H1 (cell line): ENCODE results near the gene SMTN.

Experiments used
- ATF3 ChIP-seq: IDR thresholded peaks from 2 replicates; pipeline ENCODE4 v1.6.1; 2011; ENCODE audit warnings: low read depth, mild to moderate bottlenecking, low read length; ENCODE audit not compliant: insufficient read depth
- CHD7 ChIP-seq: fragments of 300-600 bp; sonication (generic); IDR thresholded peaks from 2 replicates; pipeline ENCODE4 v1.7.1; 2012; ENCODE audit warnings: low read length, moderate library complexity, mild to moderate bottlenecking, inconsistent platforms; ENCODE audit not compliant: insufficient replicate concordance
- EZH2 ChIP-seq: fragments of 200-600 bp; sonication (generic); IDR thresholded peaks from 2 replicates; pipeline ENCODE4 v1.7.1; 2012; ENCODE audit warnings: low read depth, mild to moderate bottlenecking, moderate library complexity, low read length, inconsistent platforms; ENCODE audit not compliant: severe bottlenecking
- JUND ChIP-seq: IDR thresholded peaks from 2 replicates; pipeline ENCODE4 v1.6.1; 2011; ENCODE audit warnings: mild to moderate bottlenecking, improper control_type of control experiment, low read length
- POLR2AphosphoS5 ChIP-seq: IDR thresholded peaks from 2 replicates; pipeline ENCODE4 v1.6.1; 2011; ENCODE audit warnings: low read depth, low read length
- SIRT6 ChIP-seq: IDR thresholded peaks from one replicate; pipeline ENCODE4 v1.7.1; 2012; ENCODE audit warnings: low read length, inconsistent platforms
- TAF1 ChIP-seq: IDR thresholded peaks from 2 replicates; pipeline ENCODE4 v1.6.1; 2011; ENCODE audit warnings: mild to moderate bottlenecking, low read depth, low read length
- TBP ChIP-seq: IDR thresholded peaks from 2 replicates; pipeline ENCODE4 v1.6.1; 2011; ENCODE audit warnings: low read depth, low read length, improper control_type of control experiment
- TF ChIP-seq, protein P1 (sequence below), 3 experiments: IDR thresholded peaks; 1 replicate in 2 of 3; 2 replicates in 1 of 3; pipeline versions ENCODE4 v1.5.1 to v1.6.1; 2011; ENCODE audit warnings: low read length in 3 of 3, mild to moderate bottlenecking in 3 of 3, inconsistent platforms in 2 of 3, low read depth in 1 of 3, moderate library complexity in 1 of 3; ENCODE audit not compliant: insufficient read depth in 1 of 3; ENCODE audit errors: control extremely low read depth in 1 of 3

- TF ChIP-seq, protein P1, sequence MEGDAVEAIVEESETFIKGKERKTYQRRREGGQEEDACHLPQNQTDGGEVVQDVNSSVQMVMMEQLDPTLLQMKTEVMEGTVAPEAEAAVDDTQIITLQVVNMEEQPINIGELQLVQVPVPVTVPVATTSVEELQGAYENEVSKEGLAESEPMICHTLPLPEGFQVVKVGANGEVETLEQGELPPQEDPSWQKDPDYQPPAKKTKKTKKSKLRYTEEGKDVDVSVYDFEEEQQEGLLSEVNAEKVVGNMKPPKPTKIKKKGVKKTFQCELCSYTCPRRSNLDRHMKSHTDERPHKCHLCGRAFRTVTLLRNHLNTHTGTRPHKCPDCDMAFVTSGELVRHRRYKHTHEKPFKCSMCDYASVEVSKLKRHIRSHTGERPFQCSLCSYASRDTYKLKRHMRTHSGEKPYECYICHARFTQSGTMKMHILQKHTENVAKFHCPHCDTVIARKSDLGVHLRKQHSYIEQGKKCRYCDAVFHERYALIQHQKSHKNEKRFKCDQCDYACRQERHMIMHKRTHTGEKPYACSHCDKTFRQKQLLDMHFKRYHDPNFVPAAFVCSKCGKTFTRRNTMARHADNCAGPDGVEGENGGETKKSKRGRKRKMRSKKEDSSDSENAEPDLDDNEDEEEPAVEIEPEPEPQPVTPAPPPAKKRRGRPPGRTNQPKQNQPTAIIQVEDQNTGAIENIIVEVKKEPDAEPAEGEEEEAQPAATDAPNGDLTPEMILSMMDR (IDR thresholded peaks at IDR 0.05; ENCODE audit: control extremely low read depth in 1 of 3, insufficient read depth in 1 of 3, low read depth in 1 of 3, low read length in 3 of 3) = no peak
- TF ChIP-seq TAF1 = no peak
- no peak for TF ChIP-seq ATF3
- no peak for TF ChIP-seq POLR2AphosphoS5
- TF ChIP-seq CHD7 = no peak
- no peak for TF ChIP-seq SIRT6
- no peak for TF ChIP-seq EZH2
- TF ChIP-seq JUND = no peak
- no peak for TF ChIP-seq TBP
Observed at GRCh38 chr22:31119026-31119717, 38.1 kb downstream of the SMTN start.
